ENCODE data around the gene ZNF622. TPM values are rescaled to one million over a fixed set of nuclear protein-coding genes. Genes with fewer than 3 reads are reported as not detected.

ZNF622 gene
- total RNA-seq, 1 donor from 2014 or later: 40.0 TPM

- DNase-seq: no peak
- Mint-ChIP-seq H3K4me1 (ENCODE audit: low read depth, unreplicated experiment) (peaks cover 3% of the 10 kb centered on the region), H3K27me3 (ENCODE audit: unreplicated experiment) (no peaks in the 10 kb centered on the region), H3K27ac (ENCODE audit: unreplicated experiment) (no peak overlapping the region), H3K4me3 (ENCODE audit: unreplicated experiment) (no peak overlapping the region), H3K36me3 (ENCODE audit: unreplicated experiment) (no peaks in the 10 kb centered on the region), H3K9me3 (ENCODE audit: unreplicated experiment) (no peaks in the 10 kb centered on the region)
- TF ChIP-seq CTCF (IDR thresholded peaks at IDR 0.05; ENCODE audit: partially characterized antibody, unreplicated experiment): peak; percentile 92
Observed at GRCh38 chr5:16456103-16456832, 9.3 kb downstream of the ZNF622 start.

DNA sequence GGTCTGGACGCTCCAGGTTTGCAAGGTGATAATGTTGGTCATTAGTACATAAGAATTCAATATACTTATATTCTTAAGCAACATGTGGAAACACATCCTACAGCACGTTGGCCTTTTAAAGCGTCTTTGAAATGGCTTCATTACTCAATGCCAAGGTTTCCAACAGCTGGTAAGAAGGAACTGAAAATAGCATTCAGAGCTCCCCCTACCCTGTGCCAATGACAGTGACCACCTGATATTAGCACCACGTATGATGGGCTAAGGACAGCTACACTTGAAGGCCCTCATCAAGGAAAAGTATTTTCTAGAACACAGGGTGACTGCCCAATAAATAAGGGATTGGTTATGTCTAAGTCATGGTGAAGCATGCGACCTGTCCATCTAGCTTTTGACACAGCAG is 9.9 kb downstream of the ZNF622 start:
- H3K4me3 Mint-ChIP-seq (ENCODE audit: unreplicated experiment): no peak overlapping the region
- DNase-seq: no peak
- H3K36me3 Mint-ChIP-seq (ENCODE audit: unreplicated experiment): no peaks in the 10 kb centered on the region

GRCh38 chr5:16454686-16455085 is 10.9 kb downstream of the ZNF622 start:
- Mint-ChIP-seq H3K36me3 (ENCODE audit: unreplicated experiment) (no peaks in the 10 kb centered on the region), H3K27ac (ENCODE audit: unreplicated experiment) (no peak overlapping the region)

More for the DNA sequence above, 9.9 kb downstream of the ZNF622 start:
- no peaks in the 10 kb centered on the region for H3K9me3 Mint-ChIP-seq (ENCODE audit: unreplicated experiment)
- H3K27me3 Mint-ChIP-seq (ENCODE audit: unreplicated experiment): no peaks in the 10 kb centered on the region
- H3K27ac Mint-ChIP-seq (ENCODE audit: unreplicated experiment): no peak overlapping the region
- no peak for TF ChIP-seq CTCF (IDR thresholded peaks at IDR 0.05; ENCODE audit: partially characterized antibody, unreplicated experiment)
- peaks cover 3% of the 10 kb centered on the region for H3K4me1 Mint-ChIP-seq (ENCODE audit: low read depth, unreplicated experiment)

GRCh38 chr5:16453609-16454008 is 12.0 kb downstream of the ZNF622 start:
- no peaks in the 10 kb centered on the region for H3K9me3 Mint-ChIP-seq (ENCODE audit: unreplicated experiment)
- DNase-seq: no peak
- no peak for TF ChIP-seq CTCF (IDR thresholded peaks at IDR 0.05; ENCODE audit: partially characterized antibody, unreplicated experiment)
- H3K27me3 Mint-ChIP-seq (ENCODE audit: unreplicated experiment): no peaks in the 10 kb centered on the region
- H3K36me3 Mint-ChIP-seq (ENCODE audit: unreplicated experiment): no peaks in the 10 kb centered on the region
- no peak overlapping the region for H3K4me3 Mint-ChIP-seq (ENCODE audit: unreplicated experiment)
- H3K27ac Mint-ChIP-seq (ENCODE audit: unreplicated experiment): no peak overlapping the region
- peaks cover 9% of the 10 kb centered on the region for H3K4me1 Mint-ChIP-seq (ENCODE audit: low read depth, unreplicated experiment)

More at GRCh38 chr5:16454686-16455085, 10.9 kb downstream of the ZNF622 start:
- TF ChIP-seq CTCF (IDR thresholded peaks at IDR 0.05; ENCODE audit: partially characterized antibody, unreplicated experiment): no peak
- H3K27me3 Mint-ChIP-seq (ENCODE audit: unreplicated experiment): no peaks in the 10 kb centered on the region
- DNase-seq: no peak
- no peak overlapping the region for H3K4me3 Mint-ChIP-seq (ENCODE audit: unreplicated experiment)
- peaks cover 3% of the 10 kb centered on the region for H3K4me1 Mint-ChIP-seq (ENCODE audit: low read depth, unreplicated experiment)
- H3K9me3 Mint-ChIP-seq (ENCODE audit: unreplicated experiment): no peaks in the 10 kb centered on the region

GRCh38 chr5:16450163-16450562 is 15.4 kb downstream of the ZNF622 start:
- Mint-ChIP-seq H3K4me1 (ENCODE audit: low read depth, unreplicated experiment) (peaks cover 7% of the 10 kb centered on the region), H3K36me3 (ENCODE audit: unreplicated experiment) (no peaks in the 10 kb centered on the region), H3K27ac (ENCODE audit: unreplicated experiment) (no peak overlapping the region), H3K9me3 (ENCODE audit: unreplicated experiment) (no peaks in the 10 kb centered on the region), H3K27me3 (ENCODE audit: unreplicated experiment) (no peaks in the 10 kb centered on the region), H3K4me3 (ENCODE audit: unreplicated experiment) (no peak overlapping the region)
- no peak for TF ChIP-seq CTCF (IDR thresholded peaks at IDR 0.05; ENCODE audit: partially characterized antibody, unreplicated experiment)
- DNase-seq: no peak
